Thyroid gland (tissue), 4 donors: ENCODE results near the gene RAB35.

ENCODE experiments used
- POLR2A ChIP-seq, 2 donors: fragments of 450-650 bp; IDR thresholded peaks; one replicate each; pipeline ENCODE4 v1.6.1; 2017; ENCODE audit warnings: antibody characterized with exemption in 2 of 2, mild to moderate bottlenecking in 2 of 2, moderate library complexity in 1 of 2
- TF ChIP-seq, protein P1 (sequence below), 6 experiments: fragments of 200-600 bp in 3 of 6; fragments of 450-650 bp in 3 of 6; sonication (generic) in 3 of 6; IDR thresholded peaks; one replicate each; pipeline ENCODE4 v1.5.1; 2016 to 2019; ENCODE audit warnings: antibody characterized with exemption in 6 of 6, mild to moderate bottlenecking in 2 of 6, inconsistent platforms in 1 of 6, moderate library complexity in 1 of 6

DNA sequence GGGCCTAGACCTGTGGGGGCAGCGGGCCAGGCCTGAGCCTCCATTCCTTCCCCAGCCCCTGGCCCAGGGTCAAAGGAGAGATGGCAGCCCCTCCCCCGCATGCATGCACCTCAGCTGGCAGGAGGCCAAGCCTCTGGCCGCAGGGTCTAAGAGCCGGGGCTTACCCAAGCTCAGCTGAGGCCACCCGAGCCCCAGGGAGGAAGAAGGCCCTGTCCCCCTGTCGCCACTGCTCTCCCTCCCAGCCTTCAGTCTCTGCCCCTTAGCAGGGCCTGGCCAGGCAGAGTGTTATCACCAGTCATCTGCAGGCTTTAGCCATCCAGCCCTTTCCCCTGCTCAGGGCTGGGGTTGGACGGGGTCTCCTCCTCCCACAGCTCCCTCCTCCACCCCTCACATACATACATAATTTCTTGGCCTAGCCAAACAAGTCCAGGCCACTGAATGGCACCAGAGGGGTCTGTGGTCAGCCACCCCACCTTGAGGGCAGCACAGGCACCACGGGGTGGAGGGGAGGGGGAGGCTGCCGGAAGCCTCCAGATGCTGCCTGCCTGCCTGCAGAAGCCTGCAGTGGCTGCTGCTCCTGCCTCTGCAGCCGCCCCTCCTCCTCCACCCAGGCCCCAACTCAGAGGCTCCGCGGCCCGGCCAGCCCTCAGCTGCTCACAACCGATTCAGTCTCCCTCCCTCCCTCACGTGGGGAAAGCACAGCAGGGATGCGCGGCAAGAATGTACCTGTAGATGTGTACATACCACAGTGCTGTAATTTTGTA lies 22.8 kb downstream of the RAB35 start:
- TF ChIP-seq, protein P1, sequence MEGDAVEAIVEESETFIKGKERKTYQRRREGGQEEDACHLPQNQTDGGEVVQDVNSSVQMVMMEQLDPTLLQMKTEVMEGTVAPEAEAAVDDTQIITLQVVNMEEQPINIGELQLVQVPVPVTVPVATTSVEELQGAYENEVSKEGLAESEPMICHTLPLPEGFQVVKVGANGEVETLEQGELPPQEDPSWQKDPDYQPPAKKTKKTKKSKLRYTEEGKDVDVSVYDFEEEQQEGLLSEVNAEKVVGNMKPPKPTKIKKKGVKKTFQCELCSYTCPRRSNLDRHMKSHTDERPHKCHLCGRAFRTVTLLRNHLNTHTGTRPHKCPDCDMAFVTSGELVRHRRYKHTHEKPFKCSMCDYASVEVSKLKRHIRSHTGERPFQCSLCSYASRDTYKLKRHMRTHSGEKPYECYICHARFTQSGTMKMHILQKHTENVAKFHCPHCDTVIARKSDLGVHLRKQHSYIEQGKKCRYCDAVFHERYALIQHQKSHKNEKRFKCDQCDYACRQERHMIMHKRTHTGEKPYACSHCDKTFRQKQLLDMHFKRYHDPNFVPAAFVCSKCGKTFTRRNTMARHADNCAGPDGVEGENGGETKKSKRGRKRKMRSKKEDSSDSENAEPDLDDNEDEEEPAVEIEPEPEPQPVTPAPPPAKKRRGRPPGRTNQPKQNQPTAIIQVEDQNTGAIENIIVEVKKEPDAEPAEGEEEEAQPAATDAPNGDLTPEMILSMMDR (IDR thresholded peaks at IDR 0.05) = no peak
- no peak for TF ChIP-seq POLR2A (IDR thresholded peaks at IDR 0.05)
